Measurements from ENCODE around the gene SBF2. TPM values are rescaled to one million over a fixed set of nuclear protein-coding genes. Genes with fewer than 3 reads are reported as not detected.

SBF2 gene
- total and polyA plus RNA-seq, 2 of the 13 experiments (the other 11 are each of a cell fraction or from before 2014, with no cell fraction given): 24.0 to 45.8 TPM

- peak; percentile 29; the same call in 1 of the 2 replicates for TF ChIP-seq FOSL2 (CRISPR knock-in tag; IDR thresholded peaks at IDR 0.05)
- no peak; the same call in 1 of the 2 replicates for TF ChIP-seq ZNF101 (CRISPR knock-in tag; IDR thresholded peaks at IDR 0.05; ENCODE audit: borderline replicate concordance, low read depth)
- peak; percentile 53; the same call in 1 of the 2 replicates for TF ChIP-seq ZNF761 (CRISPR knock-in tag; conservative IDR thresholded peaks at IDR 0.05)
- peak; percentile 39; the same call in 1 of the 2 replicates for TF ChIP-seq ESRRA (CRISPR knock-in tag; IDR thresholded peaks at IDR 0.05; ENCODE audit: low read depth)
- TF ChIP-seq MEIS1 (CRISPR knock-in tag; IDR thresholded peaks at IDR 0.05; ENCODE audit: borderline replicate concordance): peak; percentile 74; the same call in 1 of the 2 replicates
- 0 out of 2 replicates have a peak, but pooled peaks have one; percentile 1 for TF ChIP-seq ZNF430 (CRISPR knock-in tag; IDR thresholded peaks at IDR 0.05)
- no peak for TF ChIP-seq ZNF619 (CRISPR knock-in tag; IDR thresholded peaks at IDR 0.05)
- TF ChIP-seq, protein P1, sequence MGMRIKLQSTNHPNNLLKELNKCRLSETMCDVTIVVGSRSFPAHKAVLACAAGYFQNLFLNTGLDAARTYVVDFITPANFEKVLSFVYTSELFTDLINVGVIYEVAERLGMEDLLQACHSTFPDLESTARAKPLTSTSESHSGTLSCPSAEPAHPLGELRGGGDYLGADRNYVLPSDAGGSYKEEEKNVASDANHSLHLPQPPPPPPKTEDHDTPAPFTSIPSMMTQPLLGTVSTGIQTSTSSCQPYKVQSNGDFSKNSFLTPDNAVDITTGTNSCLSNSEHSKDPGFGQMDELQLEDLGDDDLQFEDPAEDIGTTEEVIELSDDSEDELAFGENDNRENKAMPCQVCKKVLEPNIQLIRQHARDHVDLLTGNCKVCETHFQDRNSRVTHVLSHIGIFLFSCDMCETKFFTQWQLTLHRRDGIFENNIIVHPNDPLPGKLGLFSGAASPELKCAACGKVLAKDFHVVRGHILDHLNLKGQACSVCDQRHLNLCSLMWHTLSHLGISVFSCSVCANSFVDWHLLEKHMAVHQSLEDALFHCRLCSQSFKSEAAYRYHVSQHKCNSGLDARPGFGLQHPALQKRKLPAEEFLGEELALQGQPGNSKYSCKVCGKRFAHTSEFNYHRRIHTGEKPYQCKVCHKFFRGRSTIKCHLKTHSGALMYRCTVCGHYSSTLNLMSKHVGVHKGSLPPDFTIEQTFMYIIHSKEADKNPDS (CRISPR knock-in tag; IDR thresholded peaks at IDR 0.05): peak; percentile 82
- peak; percentile 49; the same call in 1 of the 2 replicates for TF ChIP-seq MED1 (CRISPR knock-in tag; IDR thresholded peaks at IDR 0.05)
- no peak for TF ChIP-seq ZNF446 (CRISPR knock-in tag; IDR thresholded peaks at IDR 0.05)
- peak; percentile 59; the same call in 1 of the 2 replicates for TF ChIP-seq WIZ (CRISPR knock-in tag; IDR thresholded peaks at IDR 0.05)
- TF ChIP-seq, protein P2, sequence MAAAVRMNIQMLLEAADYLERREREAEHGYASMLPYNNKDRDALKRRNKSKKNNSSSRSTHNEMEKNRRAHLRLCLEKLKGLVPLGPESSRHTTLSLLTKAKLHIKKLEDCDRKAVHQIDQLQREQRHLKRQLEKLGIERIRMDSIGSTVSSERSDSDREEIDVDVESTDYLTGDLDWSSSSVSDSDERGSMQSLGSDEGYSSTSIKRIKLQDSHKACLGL (CRISPR knock-in tag; IDR thresholded peaks at IDR 0.05): no peak
- TF ChIP-seq, protein P3, sequence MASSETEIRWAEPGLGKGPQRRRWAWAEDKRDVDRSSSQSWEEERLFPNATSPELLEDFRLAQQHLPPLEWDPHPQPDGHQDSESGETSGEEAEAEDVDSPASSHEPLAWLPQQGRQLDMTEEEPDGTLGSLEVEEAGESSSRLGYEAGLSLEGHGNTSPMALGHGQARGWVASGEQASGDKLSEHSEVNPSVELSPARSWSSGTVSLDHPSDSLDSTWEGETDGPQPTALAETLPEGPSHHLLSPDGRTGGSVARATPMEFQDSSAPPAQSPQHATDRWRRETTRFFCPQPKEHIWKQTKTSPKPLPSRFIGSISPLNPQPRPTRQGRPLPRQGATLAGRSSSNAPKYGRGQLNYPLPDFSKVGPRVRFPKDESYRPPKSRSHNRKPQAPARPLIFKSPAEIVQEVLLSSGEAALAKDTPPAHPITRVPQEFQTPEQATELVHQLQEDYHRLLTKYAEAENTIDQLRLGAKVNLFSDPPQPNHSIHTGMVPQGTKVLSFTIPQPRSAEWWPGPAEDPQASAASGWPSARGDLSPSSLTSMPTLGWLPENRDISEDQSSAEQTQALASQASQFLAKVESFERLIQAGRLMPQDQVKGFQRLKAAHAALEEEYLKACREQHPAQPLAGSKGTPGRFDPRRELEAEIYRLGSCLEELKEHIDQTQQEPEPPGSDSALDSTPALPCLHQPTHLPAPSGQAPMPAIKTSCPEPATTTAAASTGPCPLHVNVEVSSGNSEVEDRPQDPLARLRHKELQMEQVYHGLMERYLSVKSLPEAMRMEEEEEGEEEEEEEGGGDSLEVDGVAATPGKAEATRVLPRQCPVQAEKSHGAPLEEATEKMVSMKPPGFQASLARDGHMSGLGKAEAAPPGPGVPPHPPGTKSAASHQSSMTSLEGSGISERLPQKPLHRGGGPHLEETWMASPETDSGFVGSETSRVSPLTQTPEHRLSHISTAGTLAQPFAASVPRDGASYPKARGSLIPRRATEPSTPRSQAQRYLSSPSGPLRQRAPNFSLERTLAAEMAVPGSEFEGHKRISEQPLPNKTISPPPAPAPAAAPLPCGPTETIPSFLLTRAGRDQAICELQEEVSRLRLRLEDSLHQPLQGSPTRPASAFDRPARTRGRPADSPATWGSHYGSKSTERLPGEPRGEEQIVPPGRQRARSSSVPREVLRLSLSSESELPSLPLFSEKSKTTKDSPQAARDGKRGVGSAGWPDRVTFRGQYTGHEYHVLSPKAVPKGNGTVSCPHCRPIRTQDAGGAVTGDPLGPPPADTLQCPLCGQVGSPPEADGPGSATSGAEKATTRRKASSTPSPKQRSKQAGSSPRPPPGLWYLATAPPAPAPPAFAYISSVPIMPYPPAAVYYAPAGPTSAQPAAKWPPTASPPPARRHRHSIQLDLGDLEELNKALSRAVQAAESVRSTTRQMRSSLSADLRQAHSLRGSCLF (CRISPR knock-in tag; IDR thresholded peaks at IDR 0.05; ENCODE audit: borderline replicate concordance): no peak
- TF ChIP-seq ZFP36L1 (CRISPR knock-in tag; IDR thresholded peaks at IDR 0.05): no peak
- no peak for TF ChIP-seq FOXM1 (CRISPR knock-in tag; IDR thresholded peaks at IDR 0.05)
- TF ChIP-seq ZC3H13 (CRISPR knock-in tag; IDR thresholded peaks at IDR 0.05): no peak; the same call in 1 of the 2 replicates
- no peak for TF ChIP-seq ZBTB42 (CRISPR knock-in tag; IDR thresholded peaks at IDR 0.05)
- TF ChIP-seq KLF9 (CRISPR knock-in tag; IDR thresholded peaks at IDR 0.05; ENCODE audit: low read depth): 0 out of 2 replicates have a peak, but pooled peaks have one; percentile 27
- TF ChIP-seq ZNF674 (CRISPR knock-in tag; IDR thresholded peaks at IDR 0.05; ENCODE audit: low read depth): peak; percentile 28; the same call in 1 of the 2 replicates
- TF ChIP-seq LBX2 (CRISPR knock-in tag; IDR thresholded peaks at IDR 0.05; ENCODE audit: borderline replicate concordance): no peak
- no peak for TF ChIP-seq ZNF652 (CRISPR knock-in tag; IDR thresholded peaks at IDR 0.05; ENCODE audit: borderline replicate concordance, low read depth)
- TF ChIP-seq CBX5 (CRISPR knock-in tag; IDR thresholded peaks at IDR 0.05; ENCODE audit: borderline replicate concordance): no peak
These were observed 8.9 kb upstream of the SBF2 start (continued) for GRCh38 chr11:10302744-10303557.
